Heart right ventricle (tissue), 16 donors: ENCODE results near the gene AIF1L. TPM values are rescaled to one million over a fixed set of nuclear protein-coding genes. Genes with fewer than 3 reads are reported as not detected.
A peak's percentile ranks its signal among the peaks of the same experiment; 100 is the strongest.

ENCODE experiments used
- ATAC-seq, 8 donors: fragments of 200-7000 bp; cut with Tn5 transposase; one replicate each; pipeline ENCODE4 v1.9.1; 2020; ENCODE audit warnings: mild to moderate bottlenecking in 8 of 8, moderate library complexity in 8 of 8, moderate number of reproducible peaks in 1 of 8
- DNase-seq, 2 donors: peaks; one replicate each; pipeline ENCODE4 v3.0.0-alpha.2; 2020
- H3K27ac ChIP-seq, 10 donors: fragments of 200-600 bp; sonication (generic) in 2 of 10; one replicate each; pipeline versions ENCODE4 v1.5.0 to v1.8.0; 2020 to 2022; ENCODE audit warnings: mild to moderate bottlenecking in 3 of 10
- H3K27me3 ChIP-seq, 7 donors: fragments of 200-600 bp; one replicate each; pipeline ENCODE4 v1.8.0; 2021 to 2022; ENCODE audit warnings: mild to moderate bottlenecking in 2 of 7
- H3K36me3 ChIP-seq, 9 donors: fragments of 200-600 bp; sonication (generic) in 1 of 9; one replicate each; pipeline versions ENCODE4 v1.5.0 to v1.8.0; 2020 to 2022; ENCODE audit warnings: mild to moderate bottlenecking in 2 of 9
- H3K4me1 ChIP-seq, 9 donors: fragments of 200-600 bp; sonication (generic) in 1 of 9; one replicate each; pipeline versions ENCODE4 v1.5.0 to v1.8.0; 2020 to 2022; ENCODE audit warnings: mild to moderate bottlenecking in 4 of 9
- H3K4me3 ChIP-seq, 10 donors: fragments of 200-600 bp; sonication (generic) in 2 of 10; one replicate each; pipeline versions ENCODE4 v1.5.0 to v1.8.0; 2020 to 2022; ENCODE audit warnings: mild to moderate bottlenecking in 7 of 10, moderate library complexity in 2 of 10
- H3K9me3 ChIP-seq, 11 donors: fragments of 200-600 bp in 10 of 11; sonication (generic) in 2 of 11; one replicate each; pipeline versions ENCODE4 v1.5.0 to v1.8.0; 2013 to 2022; ENCODE audit warnings: mild to moderate bottlenecking in 2 of 11, control low read depth in 1 of 11, moderate library complexity in 1 of 11
- CTCF ChIP-seq, 9 donors: fragments of 200-600 bp; sonication (generic) in 2 of 9; IDR thresholded peaks; one replicate each; pipeline versions ENCODE4 v1.5.0 to v1.8.0; 2021 to 2022; ENCODE audit warnings: antibody characterized with exemption in 9 of 9, mild to moderate bottlenecking in 5 of 9, moderate library complexity in 1 of 9
- WGBS, 2 donors: extraction: QIAGEN DNeasy Blood & Tissue Kit; methylation state at CpG; one replicate each; pipeline ENCODE4 v1.1.7; 2013; ENCODE audit warnings: inconsistent platforms in 1 of 2; 5-methylcytosine and 5-hydroxymethylcytosine counted together
- intact Hi-C, 10 donors: fragments of 100-400 bp; cut with DNase I; formaldehyde crosslinking; loops; one replicate each; pipeline versions ENCODE4 v1.11.1 to v1.14.2; 2022
- polyA plus RNA-seq, 2 donors: library from polyadenylated mRNA; stranded (reverse); fragments of 200-250 nt; gene quantifications; one replicate each; pipeline ENCODE4 v1.2.3, GENCODE V29; 2013
- total RNA-seq, 10 donors: library from RNA; stranded (reverse); fragmentation: NEBNext Ultra II Directional in 3 of 10; extraction: Animal tissue kit (Norgen Biotek cat#: 25700) in 3 of 10; gene quantifications; one replicate each; pipeline versions ENCODE4 v1.2.1 to v1.2.4, GENCODE V29; 2021 to 2023
- donor health status: Arrhythmogenic right ventricular cardiomyopathy.
- donor health status: ischemic (EF 13 %, LVEDD 7.1; RV severe dilation, severe dysfunction).
- donor health status: healthy with polysubstance abuse.
- donor health status: DM: no; HTN: yes; CAD: no.
- donor health status: DM: no; HTN: no; CAD: no.
- donor health status: ischemic (EF 25% LVEDD 6.9; RV normal size, moderate dysfunction).
- donor health status: ischemic (EF 25% LVEDD 5.7; RV mildly dilated, moderate dysfunction).
- donor health status: healthy.
- donor health status: DM: yes; HTN: yes; CAD: no.
- donor health status: Ischemic cardiomyopathy.
- donor health status: ischemic (EF 35%, LVEDD 5.7; RV mildly dilated, moderate dysfunction).
- donor health status: nonischemic (EF 11% LVEDD 7.7; RV severe dilation, severe dysfunction).
- donor health status: DM: yes; HTN: yes; CAD: no.
- donor health status: PGD.
- donor health status: ischemic (EF 29% LVEDD 5.4; RV normal size, mild dysfunction).
- donor health status: nonischemic (EF 23%, LVEDD 6.1; RV moderate dilation, normal function).

AIF1L gene
- total and polyA plus RNA-seq, 12 donors = 9.6 to 93.2 (median 15.4) TPM

GRCh38 chr9:131121346-131121745 is 25.0 kb downstream of the AIF1L start:
- intact Hi-C loops = loop anchor here in 4 of 10 donors (10.0 kb wide), 2 partner anchors 67 to 407 kb away; no protein-coding TSS in a partner anchor
- Histone ChIP-seq H3K9me3 (no peaks in the 10 kb centered on the region), H3K4me1 (peaks cover 2 to 32% (median 20%) of the 10 kb centered on the region in 9 donors), H3K27ac (no peak overlapping the region), H3K4me3 (no peak overlapping the region), H3K36me3 (peaks cover 0 to 46% (median 4%) of the 10 kb centered on the region in 9 donors), H3K27me3 (no peaks in the 10 kb centered on the region)
- 81 to 90% methylated on average over 2 of the region's 2 CpGs for WGBS, 2 donors
- DNase-seq = no peak
- no peak for ATAC-seq
- no peak for TF ChIP-seq CTCF (IDR thresholded peaks at IDR 0.05)

GRCh38 chr9:131122158-131122557 is 25.8 kb downstream of the AIF1L start:
- H3K4me1 ChIP-seq = peaks cover 3 to 33% (median 25%) of the 10 kb centered on the region in 9 donors
- no peaks in the 10 kb centered on the region for H3K27me3 ChIP-seq
- no peak overlapping the region for H3K27ac ChIP-seq
- peaks cover 0 to 50% (median 6%) of the 10 kb centered on the region in 9 donors for H3K36me3 ChIP-seq
- 90% methylated on average over 2 of the region's 2 CpGs for WGBS, 2 donors
- H3K9me3 ChIP-seq = no peaks in the 10 kb centered on the region
- no peak for ATAC-seq
- no peak overlapping the region for H3K4me3 ChIP-seq
- no peak for DNase-seq
- intact Hi-C loops = loop anchor here in 4 of 10 donors (10.0 kb wide), 2 partner anchors 67 to 407 kb away; no protein-coding TSS in a partner anchor
- no peak for TF ChIP-seq CTCF (IDR thresholded peaks at IDR 0.05)

- 1% methylated on average over 7 of the region's 7 CpGs for WGBS, 2 donors
- H3K4me3 ChIP-seq = peak overlapping the region; percentile 12 to 97 (median 82)
- ATAC-seq (peak in 5 of 8 donors; percentile 1 to 16 (median 9)), DNase-seq (no peak)
- H3K27ac ChIP-seq = peak overlapping the region in 9 of 10 donors; percentile 66 to 92 (median 84)
- peaks cover 0 to 59% (median 26%) of the 10 kb centered on the region in 9 donors for H3K36me3 ChIP-seq
- intact Hi-C loops = loop anchor here in 7 of 10 donors (1.0 to 10.0 kb wide), 4 partner anchors 42 to 410 kb away; no protein-coding TSS in a partner anchor
- H3K27me3 ChIP-seq = no peaks in the 10 kb centered on the region
- H3K9me3 ChIP-seq = no peaks in the 10 kb centered on the region
- TF ChIP-seq CTCF (IDR thresholded peaks at IDR 0.05) = no peak
- peaks cover 3 to 23% (median 17%) of the 10 kb centered on the region in 9 donors for H3K4me1 ChIP-seq
Measured at GRCh38 chr9:131125038-131125287, 28.6 kb downstream of the AIF1L start.

GRCh38 chr9:131125288-131126058 is 29.1 kb downstream of the AIF1L start, which contains the start of gene NUP214:
TSS of gene NUP214 (plus strand) at chr9:131125586. CDS start at chr9:131125705, 119 bp downstream.
- WGBS, 2 donors = 0% methylated on average over 61 of the region's 61 CpGs
- Histone ChIP-seq H3K4me3 (peak within 1 kb of the TSS; percentile 69 to 97 (median 83)), H3K27me3 (no peaks in the 10 kb centered on the region), H3K27ac (peak within 1 kb of the TSS; percentile 12 to 92 (median 83)), H3K9me3 (no peaks in the 10 kb centered on the region), H3K4me1 (peaks cover 3 to 23% (median 17%) of the 10 kb centered on the region in 9 donors), H3K36me3 (peaks cover 0 to 59% (median 31%) of the 10 kb centered on the region in 9 donors)
- TF ChIP-seq CTCF (IDR thresholded peaks at IDR 0.05) = no peak
- peak; percentile 99 to 100 (median 100) for ATAC-seq
- intact Hi-C loops = loop anchor here in 7 of 10 donors (1.0 to 10.0 kb wide), 5 partner anchors 42 to 411 kb away; no protein-coding TSS in a partner anchor
- peak; percentile 99 for DNase-seq
